Coronary artery (tissue), 2 donors: ENCODE data around the gene NCCRP1.
A peak's percentile ranks its signal among the peaks of the same experiment; 100 is the strongest.
"Not testable (repeated sequence)": the region's sequence is repeated elsewhere in the genome, so short reads cannot be mapped to it uniquely, and the experiment has no call there.

ENCODE experiments used
- DNase-seq: peaks from one replicate; pipeline ENCODE4 v3.0.0-alpha.2; 2017; ENCODE audit warnings: low spot score
- H3K27ac ChIP-seq, 2 donors: fragments of 200-600 bp; sonication (generic); one replicate each; pipeline ENCODE4 v1.5.1; 2016 to 2019
- H3K4me3 ChIP-seq: fragments of 200-600 bp; sonication (generic); 2 replicates; pipeline ENCODE4 v1.5.1; 2016; ENCODE audit warnings: mild to moderate bottlenecking, moderate library complexity
- CTCF ChIP-seq: fragments of 200-600 bp; sonication (generic); IDR thresholded peaks from one replicate; pipeline ENCODE4 v1.5.1; 2019; ENCODE audit warnings: antibody characterized with exemption

The NCCRP1 gene

GRCh38 chr19:39237200-39238184, 40.7 kb downstream of the NCCRP1 start:
- no peak for TF ChIP-seq CTCF
- no peak for DNase-seq
- no peak overlapping the region for H3K27ac ChIP-seq

DNA sequence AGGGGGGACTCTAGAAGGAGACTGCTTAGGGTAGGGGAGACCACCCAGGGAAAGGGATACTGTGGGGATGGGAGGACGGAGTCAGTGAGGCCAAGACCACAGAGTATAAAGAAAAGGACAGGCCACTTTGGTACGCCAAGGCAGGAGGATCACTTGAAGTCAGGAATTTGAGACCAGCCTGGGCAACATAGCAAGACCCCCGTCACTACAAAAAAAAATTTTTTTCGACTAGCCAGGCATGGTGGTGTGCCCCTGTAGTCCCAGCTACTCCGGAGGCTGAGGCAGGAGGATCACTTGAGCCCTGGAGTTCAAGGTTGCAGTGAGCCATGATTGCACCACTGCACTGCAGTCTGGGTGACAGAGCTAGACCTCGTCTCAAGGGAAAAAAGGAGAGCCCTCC, 41.4 kb downstream of the NCCRP1 start:
- Histone ChIP-seq H3K27ac (no peak overlapping the region), H3K4me3 (no peak overlapping the region)
- TF ChIP-seq CTCF = no peak
- no peak for DNase-seq

More at GRCh38 chr19:39237200-39238184, 40.7 kb downstream of the NCCRP1 start:
- no peak overlapping the region for H3K4me3 ChIP-seq

DNA sequence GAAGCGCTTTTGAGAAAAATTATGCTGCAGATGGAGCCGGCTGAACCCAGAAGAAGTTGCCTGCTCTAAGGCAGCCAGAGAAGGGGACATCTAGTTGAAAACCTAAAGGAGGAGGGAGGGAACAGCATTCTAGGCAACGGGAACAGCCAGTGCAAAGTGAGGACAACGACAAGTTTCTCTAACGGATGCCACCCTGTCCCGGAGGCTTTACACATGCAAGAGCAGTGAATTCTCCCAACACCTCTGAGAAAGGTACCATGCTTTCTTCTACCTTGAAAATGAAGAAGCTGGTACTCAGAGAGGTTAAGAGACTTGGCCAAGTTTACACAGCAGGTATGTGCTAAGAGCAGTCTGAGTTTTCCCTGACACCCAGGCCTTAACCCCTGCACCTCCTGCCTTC, 42.2 kb downstream of the NCCRP1 start:
- TF ChIP-seq CTCF = no peak
- Histone ChIP-seq H3K4me3 (no peak overlapping the region), H3K27ac (no peak overlapping the region)
- no peak for DNase-seq

DNA sequence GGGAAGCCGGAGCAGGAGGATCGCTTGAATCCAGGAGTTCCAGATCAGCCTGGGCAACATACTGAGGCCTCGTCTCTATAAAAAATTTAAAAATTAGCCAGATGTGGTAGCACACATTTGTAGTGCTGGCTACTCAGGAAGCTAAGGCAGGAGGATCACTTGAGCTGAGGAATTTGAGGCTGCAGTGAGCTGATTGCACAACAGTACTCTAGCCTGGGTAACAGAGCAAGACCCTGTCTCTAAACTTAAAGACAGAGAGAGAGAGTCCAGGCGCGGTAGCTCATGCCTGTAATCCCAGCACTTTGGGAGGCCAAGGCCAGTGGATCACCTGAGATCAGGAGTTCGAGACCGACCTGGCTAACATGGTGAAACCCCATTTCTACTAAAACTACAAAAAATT, 43.7 kb downstream of the NCCRP1 start:
- DNase-seq = no peak
- no peak for TF ChIP-seq CTCF
- Histone ChIP-seq H3K27ac (no peak overlapping the region), H3K4me3 (no peak overlapping the region)

DNA sequence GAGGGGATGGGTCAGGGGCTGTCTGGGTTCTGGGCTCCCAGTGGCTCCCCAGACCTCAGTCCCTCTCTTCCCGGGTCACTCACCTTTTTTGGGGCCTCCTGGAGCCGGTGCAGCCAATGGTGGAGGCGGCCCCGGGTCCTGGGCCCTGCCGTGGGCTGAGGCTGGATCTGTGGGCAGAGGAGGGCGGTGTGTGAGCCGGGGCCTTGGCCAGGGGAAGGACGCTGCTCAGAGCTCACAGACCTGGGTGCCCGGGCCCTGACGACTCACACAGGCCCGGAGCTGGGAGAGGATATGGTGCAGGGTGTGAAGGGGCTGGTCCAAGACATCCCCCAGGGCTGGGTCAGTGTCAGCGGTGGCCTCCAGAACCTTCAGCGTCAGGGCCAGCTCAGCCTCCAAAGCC, 47.0 kb downstream of the NCCRP1 start:
- H3K27ac ChIP-seq, DNase-seq: not testable (repeated sequence)

GRCh38 chr19:39244410-39245100, 47.8 kb downstream of the NCCRP1 start, which contains the start of gene IFNL3:
Gene IFNL3 (minus strand): TSS chr19:39245006. CDS start chr19:39244967, 39 bp downstream.
- H3K27ac ChIP-seq, H3K4me3 ChIP-seq, DNase-seq: not testable (repeated sequence)

More for the DNA sequence above, 47.0 kb downstream of the NCCRP1 start:
- not testable (repeated sequence) for H3K4me3 ChIP-seq

DNA sequence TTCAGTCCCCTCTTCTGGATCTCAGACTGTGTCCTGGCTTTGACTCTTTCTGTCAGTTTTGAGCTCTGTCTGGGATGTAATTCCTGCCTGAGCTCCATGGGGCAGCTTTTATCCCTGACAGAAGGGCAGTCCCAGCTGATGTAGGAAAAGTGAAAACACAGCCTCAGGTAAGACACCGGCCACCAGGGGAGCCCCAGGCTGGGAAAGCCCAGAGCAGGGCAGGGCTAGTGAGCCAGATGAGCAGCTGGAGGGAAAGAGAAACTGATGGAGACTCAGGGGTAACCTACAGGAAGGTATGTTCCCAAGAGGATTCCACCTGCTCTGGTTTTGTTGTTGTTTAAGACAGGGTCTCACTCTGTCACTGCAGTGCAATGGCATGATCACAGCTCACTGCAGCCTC, 48.4 kb downstream of the NCCRP1 start:
- H3K4me3 ChIP-seq, H3K27ac ChIP-seq, DNase-seq: not testable (repeated sequence)

GRCh38 chr19:39246951-39247669, 50.3 kb downstream of the NCCRP1 start:
- peak overlapping the region; percentile 57 for H3K4me3 ChIP-seq
- DNase-seq = no peak
- no peak overlapping the region for H3K27ac ChIP-seq
- TF ChIP-seq CTCF = no peak
